ENCODE measurements around the gene PRKACA. TPM values are rescaled to one million over a fixed set of nuclear protein-coding genes. Genes with fewer than 3 reads are reported as not detected.

PRKACA gene
- polyA plus RNA-seq, 2 of the 4 experiments (the other 2 are of a cell fraction) = 10.0 to 40.9 TPM

DNA sequence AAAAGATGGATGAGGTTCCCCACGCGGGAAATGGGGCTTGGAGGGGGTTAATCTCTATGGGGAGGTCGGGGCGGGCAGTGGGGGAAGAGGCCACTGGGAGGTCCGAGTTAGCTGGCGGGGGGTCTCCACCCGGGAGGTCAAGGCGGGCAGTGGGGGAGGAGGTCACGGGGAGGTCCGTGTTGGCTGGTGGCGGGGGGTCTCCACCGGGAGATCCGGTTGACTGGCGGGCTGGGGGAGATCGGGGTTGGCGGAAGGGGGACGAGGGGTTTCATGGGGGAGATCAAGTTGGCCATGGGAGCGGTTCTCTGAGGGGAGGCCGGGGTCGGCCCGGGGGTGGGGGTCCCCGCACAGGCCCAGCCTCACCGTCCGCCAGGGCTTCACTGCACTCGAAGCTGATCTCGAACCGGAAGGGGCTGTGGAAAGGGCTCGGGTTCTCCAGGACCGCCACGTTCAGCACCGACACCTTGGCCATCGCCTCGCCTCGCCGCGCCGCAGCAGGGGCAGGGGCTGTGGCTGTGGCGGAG is 18.5 kb upstream of the PRKACA start:
- TF ChIP-seq KDM5A (IDR thresholded peaks at IDR 0.05) (no peak), PHF8 (IDR thresholded peaks at IDR 0.05; ENCODE audit: borderline replicate concordance, low read depth) (0 out of 2 replicates have a peak, but pooled peaks have one; percentile 21)
- CTCF ChIA-PET = interaction anchor here (0.6 to 2.5 kb wide), 49 partner anchors 10 to 344 kb away, joined by 3 to 24 read pairs (median 4); partner anchors contain the start of genes ADGRE5, MISP3, PKN1 and PRKACA
- Histone ChIP-seq H3K9me3 (no peaks in the 10 kb centered on the region), H3K4me3 (peak overlapping the region; percentile 62), H3K27ac (peak overlapping the region; percentile 66 to 93), H3K4me2 (peak overlapping the region; percentile 95), H3K4me1 (peaks cover 11% of the 10 kb centered on the region; the same call in 2 of the 3 replicates)
- 0% methylated on average over 7 of the region's 38 CpGs for WGBS (ENCODE audit: missing lambda C conversion rate)
- POLR2A ChIA-PET = interaction anchor here (0.6 to 1.0 kb wide), 6 partner anchors 13 to 282 kb away, joined by 3 to 8 read pairs (median 3); partner anchors contain the start of genes MISP3 and PRKACA
- ATAC-seq = no peak
- DNase-seq (ENCODE audit: low read depth in 1 of 2, low spot score in 1 of 2) = no peak
- no peak for FAIRE-seq

DNA sequence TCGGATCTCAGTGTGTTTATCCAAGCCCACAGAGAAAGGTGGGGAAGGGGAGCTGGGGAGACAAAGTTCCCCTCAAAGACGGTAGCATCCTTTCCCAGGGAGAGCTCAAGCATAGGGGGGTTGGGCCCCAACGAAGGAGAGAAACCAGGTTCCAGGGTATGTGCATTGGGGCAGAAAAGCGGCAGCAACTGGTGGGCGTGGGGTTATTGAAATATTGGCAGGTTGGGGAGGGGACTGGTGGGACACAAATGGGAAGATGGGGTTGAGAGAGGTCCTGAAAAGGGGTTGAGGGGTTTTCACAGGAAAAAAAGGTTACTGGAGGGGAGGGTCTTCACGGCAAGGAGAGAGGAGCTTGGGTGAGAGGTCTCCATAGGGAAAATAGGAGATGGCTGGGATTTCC is 17.8 kb upstream of the PRKACA start:
- peak overlapping the region; percentile 95 for H3K4me2 ChIP-seq
- POLR2A ChIA-PET = no interaction called here

DNA sequence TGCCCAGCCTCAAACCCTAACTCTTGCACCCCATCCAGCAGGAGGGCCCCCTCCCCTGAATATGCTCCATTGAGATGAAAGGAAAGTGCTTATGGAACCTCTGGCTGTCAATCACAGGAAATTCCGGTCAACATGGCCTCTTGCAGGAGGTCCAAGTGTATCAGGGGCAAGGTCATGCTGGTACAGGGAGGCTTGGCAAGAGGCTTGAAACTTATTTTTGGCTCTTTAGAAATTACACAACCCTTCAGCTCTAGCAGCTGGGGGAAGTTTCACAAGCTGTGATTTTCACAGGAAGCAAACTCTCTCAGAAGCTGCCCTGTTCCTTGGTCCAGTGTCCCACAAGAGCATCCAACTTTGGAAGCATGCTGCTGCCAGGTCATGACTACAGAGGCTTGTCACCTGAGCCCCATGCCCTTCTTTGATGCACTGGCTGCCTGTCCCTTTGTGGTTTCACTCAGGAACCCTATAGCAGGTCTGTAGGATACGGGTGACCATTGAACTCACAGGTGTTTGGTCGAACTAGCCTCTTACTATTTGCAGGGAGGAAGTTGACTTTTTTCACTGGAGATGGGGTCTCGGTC is 10.5 kb upstream of the PRKACA start:
- ChIA-PET CTCF (interaction anchor here (4.5 kb wide), 1 partner anchor 8 kb away, joined by 24 read pairs; the partner anchor contains the start of gene ASF1B), POLR2A (no interaction called here)
- no peak overlapping the region for H3K27ac ChIP-seq
- H3K4me2 ChIP-seq = no peak overlapping the region
- ATAC-seq (no peak), DNase-seq (ENCODE audit: low read depth in 1 of 2, low spot score in 1 of 2) (no peak), FAIRE-seq (no peak)
- no peaks in the 10 kb centered on the region for H3K9me3 ChIP-seq
- no peaks in the 10 kb centered on the region for H3K4me1 ChIP-seq
- WGBS (ENCODE audit: missing lambda C conversion rate) = 88% methylated on average over 4 of the region's 4 CpGs
- no peak overlapping the region for H3K4me3 ChIP-seq
- TF ChIP-seq ESRRA (IDR thresholded peaks at IDR 0.05; ENCODE audit: borderline replicate concordance, low read length) = no peak
- no peak for TF ChIP-seq CEBPB (IDR thresholded peaks at IDR 0.05)
- no peak for TF ChIP-seq EHF (CRISPR knock-in tag; IDR thresholded peaks at IDR 0.05)
- no peak for TF ChIP-seq FOSB (CRISPR knock-in tag; IDR thresholded peaks at IDR 0.05)
- TF ChIP-seq, protein P1, sequence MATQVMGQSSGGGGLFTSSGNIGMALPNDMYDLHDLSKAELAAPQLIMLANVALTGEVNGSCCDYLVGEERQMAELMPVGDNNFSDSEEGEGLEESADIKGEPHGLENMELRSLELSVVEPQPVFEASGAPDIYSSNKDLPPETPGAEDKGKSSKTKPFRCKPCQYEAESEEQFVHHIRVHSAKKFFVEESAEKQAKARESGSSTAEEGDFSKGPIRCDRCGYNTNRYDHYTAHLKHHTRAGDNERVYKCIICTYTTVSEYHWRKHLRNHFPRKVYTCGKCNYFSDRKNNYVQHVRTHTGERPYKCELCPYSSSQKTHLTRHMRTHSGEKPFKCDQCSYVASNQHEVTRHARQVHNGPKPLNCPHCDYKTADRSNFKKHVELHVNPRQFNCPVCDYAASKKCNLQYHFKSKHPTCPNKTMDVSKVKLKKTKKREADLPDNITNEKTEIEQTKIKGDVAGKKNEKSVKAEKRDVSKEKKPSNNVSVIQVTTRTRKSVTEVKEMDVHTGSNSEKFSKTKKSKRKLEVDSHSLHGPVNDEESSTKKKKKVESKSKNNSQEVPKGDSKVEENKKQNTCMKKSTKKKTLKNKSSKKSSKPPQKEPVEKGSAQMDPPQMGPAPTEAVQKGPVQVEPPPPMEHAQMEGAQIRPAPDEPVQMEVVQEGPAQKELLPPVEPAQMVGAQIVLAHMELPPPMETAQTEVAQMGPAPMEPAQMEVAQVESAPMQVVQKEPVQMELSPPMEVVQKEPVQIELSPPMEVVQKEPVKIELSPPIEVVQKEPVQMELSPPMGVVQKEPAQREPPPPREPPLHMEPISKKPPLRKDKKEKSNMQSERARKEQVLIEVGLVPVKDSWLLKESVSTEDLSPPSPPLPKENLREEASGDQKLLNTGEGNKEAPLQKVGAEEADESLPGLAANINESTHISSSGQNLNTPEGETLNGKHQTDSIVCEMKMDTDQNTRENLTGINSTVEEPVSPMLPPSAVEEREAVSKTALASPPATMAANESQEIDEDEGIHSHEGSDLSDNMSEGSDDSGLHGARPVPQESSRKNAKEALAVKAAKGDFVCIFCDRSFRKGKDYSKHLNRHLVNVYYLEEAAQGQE (IDR thresholded peaks at IDR 0.05) = no peak
- TF ChIP-seq KDM1A (IDR thresholded peaks at IDR 0.05; ENCODE audit: low read depth) = no peak
- TF ChIP-seq MAFK (IDR thresholded peaks at IDR 0.05; ENCODE audit: partially characterized antibody) = no peak
- TF ChIP-seq NPAS2 (CRISPR knock-in tag; IDR thresholded peaks at IDR 0.05; ENCODE audit: borderline replicate concordance) = no peak
- TF ChIP-seq BHLHE40 (IDR thresholded peaks at IDR 0.05; ENCODE audit: low read depth, low read length) = no peak

More for the DNA sequence above, 17.8 kb upstream of the PRKACA start:
- CTCF ChIA-PET = interaction anchor here (0.8 to 2.5 kb wide), 4 partner anchors 9 to 345 kb away, joined by 3 to 24 read pairs (median 6); partner anchors contain the start of gene MISP3
- ATAC-seq (no peak), FAIRE-seq (no peak), DNase-seq (ENCODE audit: low read depth in 1 of 2, low spot score in 1 of 2) (no peak)
- WGBS (ENCODE audit: missing lambda C conversion rate) = 30% methylated on average over 6 of the region's 6 CpGs
- TF ChIP-seq HDAC2 (IDR thresholded peaks at IDR 0.05) (no peak), CBX8 (IDR thresholded peaks at IDR 0.05) (no peak)
- TF ChIP-seq, protein P2, sequence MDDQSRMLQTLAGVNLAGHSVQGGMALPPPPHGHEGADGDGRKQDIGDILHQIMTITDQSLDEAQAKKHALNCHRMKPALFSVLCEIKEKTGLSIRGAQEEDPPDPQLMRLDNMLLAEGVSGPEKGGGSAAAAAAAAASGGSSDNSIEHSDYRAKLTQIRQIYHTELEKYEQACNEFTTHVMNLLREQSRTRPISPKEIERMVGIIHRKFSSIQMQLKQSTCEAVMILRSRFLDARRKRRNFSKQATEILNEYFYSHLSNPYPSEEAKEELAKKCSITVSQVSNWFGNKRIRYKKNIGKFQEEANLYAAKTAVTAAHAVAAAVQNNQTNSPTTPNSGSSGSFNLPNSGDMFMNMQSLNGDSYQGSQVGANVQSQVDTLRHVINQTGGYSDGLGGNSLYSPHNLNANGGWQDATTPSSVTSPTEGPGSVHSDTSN (IDR thresholded peaks at IDR 0.05) = no peak
- TF ChIP-seq, protein P3, sequence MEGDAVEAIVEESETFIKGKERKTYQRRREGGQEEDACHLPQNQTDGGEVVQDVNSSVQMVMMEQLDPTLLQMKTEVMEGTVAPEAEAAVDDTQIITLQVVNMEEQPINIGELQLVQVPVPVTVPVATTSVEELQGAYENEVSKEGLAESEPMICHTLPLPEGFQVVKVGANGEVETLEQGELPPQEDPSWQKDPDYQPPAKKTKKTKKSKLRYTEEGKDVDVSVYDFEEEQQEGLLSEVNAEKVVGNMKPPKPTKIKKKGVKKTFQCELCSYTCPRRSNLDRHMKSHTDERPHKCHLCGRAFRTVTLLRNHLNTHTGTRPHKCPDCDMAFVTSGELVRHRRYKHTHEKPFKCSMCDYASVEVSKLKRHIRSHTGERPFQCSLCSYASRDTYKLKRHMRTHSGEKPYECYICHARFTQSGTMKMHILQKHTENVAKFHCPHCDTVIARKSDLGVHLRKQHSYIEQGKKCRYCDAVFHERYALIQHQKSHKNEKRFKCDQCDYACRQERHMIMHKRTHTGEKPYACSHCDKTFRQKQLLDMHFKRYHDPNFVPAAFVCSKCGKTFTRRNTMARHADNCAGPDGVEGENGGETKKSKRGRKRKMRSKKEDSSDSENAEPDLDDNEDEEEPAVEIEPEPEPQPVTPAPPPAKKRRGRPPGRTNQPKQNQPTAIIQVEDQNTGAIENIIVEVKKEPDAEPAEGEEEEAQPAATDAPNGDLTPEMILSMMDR (IDR thresholded peaks at IDR 0.05) = no peak
- TF ChIP-seq, protein P4, sequence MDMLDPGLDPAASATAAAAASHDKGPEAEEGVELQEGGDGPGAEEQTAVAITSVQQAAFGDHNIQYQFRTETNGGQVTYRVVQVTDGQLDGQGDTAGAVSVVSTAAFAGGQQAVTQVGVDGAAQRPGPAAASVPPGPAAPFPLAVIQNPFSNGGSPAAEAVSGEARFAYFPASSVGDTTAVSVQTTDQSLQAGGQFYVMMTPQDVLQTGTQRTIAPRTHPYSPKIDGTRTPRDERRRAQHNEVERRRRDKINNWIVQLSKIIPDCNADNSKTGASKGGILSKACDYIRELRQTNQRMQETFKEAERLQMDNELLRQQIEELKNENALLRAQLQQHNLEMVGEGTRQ (IDR thresholded peaks at IDR 0.05) = no peak
- TF ChIP-seq, protein P1 (IDR thresholded peaks at IDR 0.05) = no peak
- Histone ChIP-seq H3K4me1 (peaks cover 11% of the 10 kb centered on the region; the same call in 2 of the 3 replicates), H3K27ac (peak overlapping the region; percentile 66 to 93; a peak in 4 of 6 replicates), H3K4me3 (peak overlapping the region; percentile 62), H3K9me3 (no peaks in the 10 kb centered on the region)

Data from A549 (cell line).